Esophagus muscularis mucosa (tissue), 2 donors: ENCODE results near the gene FAM184B.

Experiments
- EP300 ChIP-seq: sonication (generic); formaldehyde crosslinking; IDR thresholded peaks from one replicate; pipeline ENCODE4 v1.6.1; 2017; ENCODE audit warnings: antibody characterized with exemption
- POLR2A ChIP-seq: fragments of 450-650 bp; IDR thresholded peaks from one replicate; pipeline ENCODE4 v1.6.1; 2017; ENCODE audit warnings: antibody characterized with exemption, moderate library complexity, mild to moderate bottlenecking, low read depth

DNA sequence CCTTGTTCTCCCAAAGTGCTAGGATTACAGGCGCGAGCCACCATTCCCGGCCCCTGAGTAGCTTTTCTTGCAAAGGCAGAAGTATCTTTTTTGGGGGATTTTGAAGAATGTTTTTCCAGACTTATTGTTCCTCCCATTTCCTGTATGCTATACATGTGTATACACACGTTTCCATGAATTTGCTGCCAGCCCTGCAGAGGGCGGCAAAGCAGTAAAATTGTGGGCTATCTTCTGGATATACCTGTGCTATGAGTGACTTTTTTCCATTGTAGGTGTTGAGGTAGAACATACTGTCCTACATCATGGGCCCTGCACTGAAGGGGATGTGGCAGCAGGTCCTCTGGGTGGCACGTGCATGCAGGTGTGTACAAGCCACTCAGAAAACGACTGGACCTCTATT, 183.9 kb downstream of the FAM184B start:
- TF ChIP-seq POLR2A (no peak), EP300 (no peak)
